H1 (cell line): ENCODE data around the gene GRAMD4. TPM values are rescaled to one million over a fixed set of nuclear protein-coding genes. Genes with fewer than 3 reads are reported as not detected.

Source experiments
- CTCF ChIA-PET: fragments of 300-600 bp; sonication (Branson Sonifier 250); formaldehyde crosslinking; loops from one replicate; lab custom pipeline; 2021; ENCODE audit not compliant: partially characterized antibody; lab: Charles Lee
- POLR2A ChIA-PET: fragments of 300-600 bp; sonication (Branson Sonifier 250); formaldehyde crosslinking; loops from one replicate; lab custom pipeline; 2021; ENCODE audit warnings: inconsistent platforms; ENCODE audit not compliant: partially characterized antibody; lab: Charles Lee
- DNase-seq, 2 experiments: peaks; one replicate each; pipeline versions ENCODE4 v3.0.0 to v3.0.0-alpha.2; 2010 to 2022; ENCODE audit warnings: low spot score in 2 of 2, low read depth in 1 of 2, mixed read lengths in 1 of 2
- FAIRE-seq: peaks from 2 replicates; lab custom pipeline; 2011; peaks lifted over from hg19 to GRCh38; lab: Jason Lieb, UNC
- H2AFZ ChIP-seq: 2 replicates; pipeline ENCODE4 v1.8.1; 2012; ENCODE audit warnings: low read length, inconsistent platforms
- H2AK5ac ChIP-seq: 2 replicates; pipeline ENCODE4 v1.6.1; 2013; ENCODE audit warnings: low read depth, low read length
- H2BK120ac ChIP-seq: replicated peaks from 2 replicates; pipeline ENCODE3; 2013; ENCODE audit warnings: low read depth, low read length, inconsistent platforms
- H2BK12ac ChIP-seq: 2 replicates; pipeline ENCODE4 v1.6.1; 2013; ENCODE audit warnings: low read depth, low read length
- H2BK15ac ChIP-seq: 2 replicates; pipeline ENCODE4 v1.6.1; 2013; ENCODE audit warnings: low read length
- H2BK20ac ChIP-seq: 2 replicates; pipeline ENCODE4 v1.6.1; 2013; ENCODE audit warnings: low read length
- H2BK5ac ChIP-seq: 2 replicates; pipeline ENCODE4 v1.6.1; 2013; ENCODE audit warnings: low read depth, low read length
- H3K14ac ChIP-seq: 2 replicates; pipeline ENCODE4 v1.6.1; 2013; ENCODE audit warnings: inconsistent platforms; ENCODE audit not compliant: insufficient read length
- H3K18ac ChIP-seq: 2 replicates; pipeline ENCODE4 v1.6.1; 2013; ENCODE audit warnings: low read length; ENCODE audit errors: extremely low read depth
- H3K23ac ChIP-seq: 2 replicates; pipeline ENCODE4 v1.6.1; 2013; ENCODE audit warnings: inconsistent platforms; ENCODE audit not compliant: insufficient read length
- H3K23me2 ChIP-seq: 2 replicates; pipeline ENCODE4 v1.6.1; 2013; ENCODE audit warnings: low read depth, low read length
- H3K27ac ChIP-seq: 2 replicates; pipeline ENCODE4 v1.6.1; 2011; ENCODE audit warnings: low read depth, low read length, inconsistent platforms
- H3K27me3 ChIP-seq, 4 experiments: replicated peaks in 1 of 4; 1 replicate in 1 of 4; 2 replicates in 3 of 4; pipeline versions ENCODE4 v1.6.1 to v1.8.1; 2011 to 2013; ENCODE audit warnings: low read length in 3 of 4, mild to moderate bottlenecking in 3 of 4, inconsistent platforms in 2 of 4, mixed read lengths in 2 of 4, moderate library complexity in 1 of 4; ENCODE audit not compliant: control insufficient read depth in 3 of 4, insufficient read depth in 3 of 4; ENCODE audit errors: extremely low read depth in 1 of 4
- H3K36me3 ChIP-seq, 4 experiments: 2 replicates each; pipeline versions ENCODE4 v1.6.1 to v1.8.1; 2011 to 2013; ENCODE audit warnings: mild to moderate bottlenecking in 4 of 4, low read length in 3 of 4, moderate library complexity in 2 of 4, control low read depth in 1 of 4, inconsistent platforms in 1 of 4; ENCODE audit not compliant: insufficient read depth in 4 of 4, control insufficient read depth in 2 of 4
- H3K4ac ChIP-seq: replicated peaks from 2 replicates; pipeline ENCODE3; 2013; ENCODE audit warnings: low read length, low read depth, mixed read lengths, inconsistent platforms; ENCODE audit not compliant: insufficient read length
- H3K4me1 ChIP-seq, 4 experiments: replicated peaks in 1 of 4; 1 replicate in 1 of 4; 2 replicates in 3 of 4; pipeline versions ENCODE4 v1.6.1 to v1.8.1; 2011 to 2013; ENCODE audit warnings: low read length in 3 of 4, inconsistent platforms in 2 of 4, mixed read lengths in 1 of 4; ENCODE audit not compliant: insufficient read depth in 4 of 4, control insufficient read depth in 3 of 4
- H3K4me2 ChIP-seq, 2 experiments: 2 replicates each; pipeline versions ENCODE4 v1.6.1 to v1.8.1; 2011 to 2013; ENCODE audit warnings: low read depth in 2 of 2, low read length in 2 of 2, control low read depth in 1 of 2, inconsistent platforms in 1 of 2, mild to moderate bottlenecking in 1 of 2; ENCODE audit not compliant: insufficient read depth in 1 of 2
- H3K4me3 ChIP-seq, 4 experiments: fragments of 200-600, 300-600 bp in 1 of 4; sonication (generic), shearing (Covaris generic), sonication (Bioruptor Twin) in 1 of 4; 2 replicates each; pipeline versions ENCODE4 v1.5.1 to v1.8.1; 2011 to 2016; ENCODE audit warnings: low read length in 4 of 4, low read depth in 3 of 4, control low read depth in 2 of 4, inconsistent platforms in 2 of 4, mild to moderate bottlenecking in 2 of 4, mixed read lengths in 1 of 4, moderate library complexity in 1 of 4; ENCODE audit not compliant: insufficient read depth in 2 of 4; ENCODE audit errors: extremely low read depth in 1 of 4
- H3K56ac ChIP-seq: replicated peaks from 2 replicates; pipeline ENCODE3; 2013; ENCODE audit warnings: low read depth, mild to moderate bottlenecking, mixed read lengths, low read length, inconsistent platforms; ENCODE audit not compliant: insufficient read length
- H3K79me1 ChIP-seq: 2 replicates; pipeline ENCODE4 v1.6.1; 2013; ENCODE audit warnings: low read depth, low read length, control low read depth
- H3K79me2 ChIP-seq, 2 experiments: 2 replicates each; pipeline versions ENCODE4 v1.6.1 to v1.8.1; 2012 to 2013; ENCODE audit warnings: low read length in 2 of 2, mild to moderate bottlenecking in 2 of 2, inconsistent platforms in 1 of 2; ENCODE audit not compliant: insufficient read depth in 2 of 2, control insufficient read depth in 1 of 2
- H3K9ac ChIP-seq, 4 experiments: replicated peaks in 1 of 4; 1 replicate in 1 of 4; 2 replicates in 3 of 4; pipeline versions ENCODE4 v1.6.1 to v1.8.1; 2011 to 2013; ENCODE audit warnings: low read depth in 3 of 4, low read length in 3 of 4, control low read depth in 2 of 4, mild to moderate bottlenecking in 2 of 4, moderate library complexity in 2 of 4, inconsistent platforms in 1 of 4; ENCODE audit errors: extremely low read depth in 1 of 4
- H3K9me3 ChIP-seq, 2 experiments: 2 replicates each; pipeline versions ENCODE4 v1.6.1 to v1.8.1; 2012 to 2013; ENCODE audit warnings: mild to moderate bottlenecking in 2 of 2, moderate library complexity in 2 of 2, control low read depth in 1 of 2, inconsistent platforms in 1 of 2, low read depth in 1 of 2, low read length in 1 of 2, mixed read lengths in 1 of 2; ENCODE audit not compliant: insufficient read depth in 2 of 2
- H4K20me1 ChIP-seq, 2 experiments: replicated peaks in 1 of 2; 2 replicates each; pipeline versions ENCODE3 to v1.8.1; 2011 to 2013; ENCODE audit warnings: inconsistent platforms in 2 of 2, low read length in 2 of 2, mild to moderate bottlenecking in 1 of 2; ENCODE audit not compliant: insufficient read depth in 2 of 2, control insufficient read depth in 1 of 2
- H4K5ac ChIP-seq: 2 replicates; pipeline ENCODE4 v1.6.1; 2013; ENCODE audit warnings: low read length, low read depth, mixed read lengths, inconsistent platforms; ENCODE audit not compliant: insufficient read length
- H4K8ac ChIP-seq: 2 replicates; pipeline ENCODE4 v1.8.0; 2013; ENCODE audit warnings: mild to moderate bottlenecking, moderate library complexity, low read length, inconsistent platforms; ENCODE audit not compliant: insufficient read depth; ENCODE audit errors: extremely low read depth
- H4K91ac ChIP-seq: replicated peaks from 2 replicates; pipeline ENCODE3; 2013; ENCODE audit warnings: low read length, mixed read lengths, inconsistent platforms; ENCODE audit not compliant: insufficient read length
- GTF2F1 ChIP-seq: IDR thresholded peaks from 2 replicates; pipeline ENCODE4 v1.6.1; 2012; ENCODE audit warnings: low read depth, low read length, improper control_type of control experiment, borderline replicate concordance
- HDAC6 ChIP-seq: IDR thresholded peaks from one replicate; pipeline ENCODE4 v1.7.1; 2012; ENCODE audit warnings: low read depth, mild to moderate bottlenecking, inconsistent platforms, low read length, moderate library complexity
- RBBP5 ChIP-seq: IDR thresholded peaks from 2 replicates; pipeline ENCODE4 v1.7.1; 2012; ENCODE audit warnings: low read depth, mild to moderate bottlenecking, inconsistent platforms, low read length, moderate library complexity, borderline replicate concordance
- SP2 ChIP-seq: IDR thresholded peaks from 2 replicates; pipeline ENCODE4 v1.6.1; 2012; ENCODE audit warnings: mild to moderate bottlenecking, low read length, inconsistent platforms
- WGBS, 2 experiments: shearing (Covaris generic) in 1 of 2; methylation state at CpG; one replicate each; pipeline versions ENCODE4 v1.1.6 to v1.1.7; 2013 to 2015; ENCODE audit warnings: low lambda C conversion rate in 2 of 2, mixed read lengths in 2 of 2, inconsistent platforms in 1 of 2, low coverage in 1 of 2, missing lambda C conversion rate in 1 of 2; ENCODE audit not compliant: insufficient replicate concordance in 2 of 2, insufficient coverage in 1 of 2, insufficient read length in 1 of 2; ENCODE audit errors: extremely low coverage in 1 of 2, missing lambda C conversion rate in 1 of 2; 5-methylcytosine and 5-hydroxymethylcytosine counted together
- polyA plus RNA-seq, 7 experiments: library from polyadenylated mRNA; depleted of rRNA in 3 of 7; stranded (reverse) in 5 of 7; unstranded in 2 of 7; fragments of >200 nt in 5 of 7; fragments of 200-250 nt in 2 of 7; gene quantifications; 1 replicate in 5 of 7; 2 replicates in 1 of 7; 4 replicates in 1 of 7; pipeline versions ENCODE4 v1.2.1 to v1.2.3, GENCODE V29; 2011 to 2013; ENCODE audit warnings: missing spikeins in 2 of 7, mixed read lengths in 2 of 7
- total RNA-seq: library from RNA; stranded (reverse); fragmentation: NEBNext Ultra II Directional; extraction: Animal tissue kit (Norgen Biotek cat#: 25700); gene quantifications from 2 replicates; pipeline ENCODE4 v1.2.1, GENCODE V29; 2021
- TF ChIP-seq, protein P1 (sequence below): IDR thresholded peaks from 2 replicates; pipeline ENCODE4 v1.6.1; 2012; ENCODE audit warnings: low read length, inconsistent platforms
- TF ChIP-seq, protein P2 (sequence below): IDR thresholded peaks from 2 replicates; pipeline ENCODE4 v1.6.1; 2012; ENCODE audit warnings: inconsistent platforms

Gene GRAMD4
- total and polyA plus RNA-seq, 2 of the 8 experiments (the other 6 are each of a cell fraction or from before 2014, with no cell fraction given) = 7.9 to 25.6 TPM

DNA sequence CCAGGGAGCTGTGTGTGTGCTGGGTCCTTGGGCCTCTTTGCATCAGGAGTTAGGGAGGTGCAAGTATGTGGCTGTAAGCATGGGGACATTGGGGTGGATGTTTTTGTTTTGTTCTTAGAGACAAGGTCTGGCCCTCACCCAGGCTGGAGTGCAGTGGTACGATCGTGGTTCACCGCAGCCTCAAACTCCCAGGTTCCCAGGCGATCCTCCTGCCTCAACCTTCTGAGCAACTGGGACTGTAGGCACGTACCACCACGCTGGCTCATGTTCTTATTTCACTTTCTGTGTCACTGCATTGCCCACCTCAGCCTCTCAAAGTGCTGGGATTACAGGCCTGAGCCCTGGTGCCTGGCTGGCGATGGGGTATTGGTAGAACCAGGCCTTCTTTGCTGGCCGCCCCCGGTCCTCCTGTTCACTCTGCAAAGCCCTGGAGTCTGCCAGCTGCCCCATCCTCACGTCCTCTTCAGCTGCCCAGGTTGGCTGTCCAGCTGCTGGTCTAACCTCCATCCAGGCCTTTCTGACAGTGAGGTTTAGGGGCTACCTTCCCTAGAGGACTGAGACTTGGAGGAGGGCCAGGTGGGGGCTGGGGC, 851 bp upstream of the GRAMD4 start:
- Histone ChIP-seq H3K23ac (no peak overlapping the region), H4K20me1 (no peaks in the 10 kb centered on the region), H2BK120ac (no peak overlapping the region), H2BK20ac (no peak overlapping the region), H3K18ac (no peak overlapping the region), H3K4me3 (no peak overlapping the region), H2BK5ac (peak overlapping the region; percentile 49; the same call in 1 of the 2 replicates), H3K14ac (no peak overlapping the region), H3K4me2 (no peak overlapping the region), H3K9me3 (no peaks in the 10 kb centered on the region; a peak in 1 of 4 replicates), H4K8ac (no peak overlapping the region), H3K4me1 (no peaks in the 10 kb centered on the region; a peak in 1 of 7 replicates), H2AFZ (no peak overlapping the region), H2BK12ac (0 out of 2 replicates have a peak overlapping the region, but pooled peaks have one; percentile 60), H3K23me2 (no peaks in the 10 kb centered on the region), H3K56ac (no peak overlapping the region), H2BK15ac (no peak overlapping the region), H3K4ac (no peak overlapping the region), H3K79me1 (0 out of 2 replicates have a peak, but pooled peaks cover 2% of the 10 kb centered on the region), H3K27me3 (no peaks in the 10 kb centered on the region), H3K27ac (no peak overlapping the region), H3K36me3 (no peaks in the 10 kb centered on the region), H4K5ac (no peak overlapping the region), H2AK5ac (no peak overlapping the region), H3K9ac (no peak overlapping the region), H3K79me2 (peaks cover 0 to 5% of the 10 kb centered on the region in 2 experiments; a peak in 1 of 4 replicates), H4K91ac (no peak overlapping the region)
- TF ChIP-seq GTF2F1 (no peak), HDAC6 (no peak), SP2 (no peak), RBBP5 (no peak)
- TF ChIP-seq, protein P1, sequence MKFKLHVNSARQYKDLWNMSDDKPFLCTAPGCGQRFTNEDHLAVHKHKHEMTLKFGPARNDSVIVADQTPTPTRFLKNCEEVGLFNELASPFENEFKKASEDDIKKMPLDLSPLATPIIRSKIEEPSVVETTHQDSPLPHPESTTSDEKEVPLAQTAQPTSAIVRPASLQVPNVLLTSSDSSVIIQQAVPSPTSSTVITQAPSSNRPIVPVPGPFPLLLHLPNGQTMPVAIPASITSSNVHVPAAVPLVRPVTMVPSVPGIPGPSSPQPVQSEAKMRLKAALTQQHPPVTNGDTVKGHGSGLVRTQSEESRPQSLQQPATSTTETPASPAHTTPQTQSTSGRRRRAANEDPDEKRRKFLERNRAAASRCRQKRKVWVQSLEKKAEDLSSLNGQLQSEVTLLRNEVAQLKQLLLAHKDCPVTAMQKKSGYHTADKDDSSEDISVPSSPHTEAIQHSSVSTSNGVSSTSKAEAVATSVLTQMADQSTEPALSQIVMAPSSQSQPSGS = no peak
- TF ChIP-seq, protein P2, sequence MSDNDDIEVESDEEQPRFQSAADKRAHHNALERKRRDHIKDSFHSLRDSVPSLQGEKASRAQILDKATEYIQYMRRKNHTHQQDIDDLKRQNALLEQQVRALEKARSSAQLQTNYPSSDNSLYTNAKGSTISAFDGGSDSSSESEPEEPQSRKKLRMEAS = no peak
- CTCF ChIA-PET = no interaction called here
- POLR2A ChIA-PET = interaction anchor here (0.9 to 2.0 kb wide), 2 partner anchors 8 to 27 kb away, joined by 3 to 5 read pairs; no protein-coding TSS in a partner anchor
- 88% methylated on average over 10 of the region's 10 CpGs; no CpG with 5 or more reads in 1 of the 2 experiments for WGBS, 2 experiments
- DNase-seq (no peak), FAIRE-seq (no peak)
